Measurements from ENCODE around the gene PACRG. TPM values are rescaled to one million over a fixed set of nuclear protein-coding genes. Genes with fewer than 3 reads are reported as not detected.

PACRG gene
- polyA plus RNA-seq, 1 donor (not counting 4 experiments of a cell fraction or from before 2014, with no cell fraction given) = 0.31 TPM

DNA sequence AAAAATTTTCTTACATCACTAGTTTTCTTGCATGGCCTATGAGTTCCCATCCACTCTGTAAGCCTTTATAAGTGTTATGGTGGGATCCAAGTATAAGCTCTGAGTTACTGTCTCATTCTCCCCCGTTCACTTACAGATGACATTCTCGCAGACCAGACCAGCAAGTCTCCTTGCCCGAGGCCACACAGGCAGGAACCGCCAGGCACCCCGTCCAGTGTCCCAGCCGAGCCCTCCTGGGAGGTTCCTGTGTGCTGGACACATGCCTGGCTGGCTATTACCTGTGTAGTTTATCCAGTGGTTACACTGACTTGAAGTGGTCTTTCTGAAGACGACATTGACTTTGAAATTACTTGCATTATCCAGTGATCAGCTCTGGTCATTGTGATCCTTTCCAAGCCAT is 451.9 kb downstream of the PACRG start:
- no peak for TF ChIP-seq EZH2 (IDR thresholded peaks at IDR 0.05; ENCODE audit: low read length)
- no peaks in the 10 kb centered on the region for H3K4me1 ChIP-seq (ENCODE audit: control insufficient read depth, extremely low read depth, insufficient read depth, low read length)
- no peaks in the 10 kb centered on the region for H3K36me3 ChIP-seq (ENCODE audit: control insufficient read depth in 2 of 2, extremely low read depth in 1 of 2, insufficient read depth in 2 of 2, low read length in 2 of 2)
- H4K20me1 ChIP-seq (ENCODE audit: control insufficient read depth, extremely low read depth, insufficient read depth, low read length) = no peaks in the 10 kb centered on the region
- H3K4me2 ChIP-seq (ENCODE audit: control insufficient read depth, extremely low read depth, insufficient read depth, low read depth, low read length) = no peak overlapping the region
- H2AFZ ChIP-seq (ENCODE audit: control insufficient read depth, low read length) = no peak overlapping the region
- H3K4me3 ChIP-seq (ENCODE audit: control insufficient read depth in 2 of 3, extremely low read depth in 1 of 3, insufficient read depth in 2 of 3, low read depth in 1 of 3, low read length in 3 of 3) = no peak overlapping the region
- no peak overlapping the region for H3K9ac ChIP-seq (ENCODE audit: control insufficient read depth, extremely low read depth, insufficient read depth, low read length)
- peaks cover 3% of the 10 kb centered on the region for H3K27me3 ChIP-seq (ENCODE audit: control insufficient read depth, extremely low read depth, insufficient read depth, low read length)
- no peaks in the 10 kb centered on the region for H3K79me2 ChIP-seq (ENCODE audit: control insufficient read depth, insufficient read depth, low read length)
- DNase-seq (ENCODE audit: low read depth, low spot score) (no peak), FAIRE-seq (no peak)
- no peaks in the 10 kb centered on the region for H3K9me3 ChIP-seq (ENCODE audit: control insufficient read depth, low read depth, low read length)
- dilution Hi-C loops (cut with MboI; ENCODE audit: extremely low pct_ligation_motif_present, low sequenced_read_pairs) = no loop called here
- no peak overlapping the region for H3K27ac ChIP-seq (ENCODE audit: control insufficient read depth, insufficient read depth, low read length)
- no peaks in the 10 kb centered on the region for H3K9me1 ChIP-seq (ENCODE audit: control insufficient read depth, extremely low read depth, insufficient read depth, low read length)

DNA sequence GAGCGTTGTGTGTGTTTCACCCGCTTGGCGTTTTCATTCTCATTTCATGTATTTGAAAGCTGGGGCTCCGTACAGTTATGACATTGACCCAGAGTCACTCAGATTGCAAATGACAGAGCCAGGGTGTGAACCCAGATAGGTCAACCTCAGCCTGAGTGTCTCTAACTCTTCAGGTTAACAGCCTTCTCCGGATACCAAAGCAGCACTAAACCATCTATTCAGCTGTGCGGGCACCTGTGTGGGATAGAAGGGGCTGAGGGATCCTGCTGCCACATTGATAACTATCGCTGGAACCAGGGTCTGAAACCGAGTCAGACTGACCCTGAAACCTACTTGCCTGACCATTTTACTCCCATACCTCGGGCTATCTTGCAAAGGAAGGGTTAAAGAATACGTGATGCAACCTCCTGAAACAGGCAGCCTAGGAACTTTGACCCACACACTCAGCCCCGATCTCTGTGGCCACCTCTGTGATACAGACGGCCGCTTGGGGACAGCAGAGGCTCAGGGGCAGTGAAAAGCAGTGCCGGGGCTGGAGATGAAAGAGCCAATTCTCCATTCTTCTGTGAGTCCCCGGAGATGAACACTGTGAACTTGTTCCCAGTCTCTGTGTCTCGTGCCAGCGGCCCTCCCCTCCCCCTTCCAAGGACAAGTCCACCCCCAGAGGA is 453.2 kb downstream of the PACRG start:
- Histone ChIP-seq H3K79me2 (ENCODE audit: control insufficient read depth, insufficient read depth, low read length) (no peaks in the 10 kb centered on the region), H3K4me3 (ENCODE audit: control insufficient read depth in 2 of 3, extremely low read depth in 1 of 3, insufficient read depth in 2 of 3, low read depth in 1 of 3, low read length in 3 of 3) (peak overlapping the region in 1 of 3 experiments; percentile 25), H3K9ac (ENCODE audit: control insufficient read depth, extremely low read depth, insufficient read depth, low read length) (no peak overlapping the region), H3K4me2 (ENCODE audit: control insufficient read depth, extremely low read depth, insufficient read depth, low read depth, low read length) (peak overlapping the region; percentile 57), H3K9me3 (ENCODE audit: control insufficient read depth, low read depth, low read length) (no peaks in the 10 kb centered on the region), H3K4me1 (ENCODE audit: control insufficient read depth, extremely low read depth, insufficient read depth, low read length) (no peaks in the 10 kb centered on the region), H3K9me1 (ENCODE audit: control insufficient read depth, extremely low read depth, insufficient read depth, low read length) (no peaks in the 10 kb centered on the region), H3K36me3 (ENCODE audit: control insufficient read depth in 2 of 2, extremely low read depth in 1 of 2, insufficient read depth in 2 of 2, low read length in 2 of 2) (no peaks in the 10 kb centered on the region), H4K20me1 (ENCODE audit: control insufficient read depth, extremely low read depth, insufficient read depth, low read length) (no peaks in the 10 kb centered on the region), H3K27ac (ENCODE audit: control insufficient read depth, insufficient read depth, low read length) (no peak overlapping the region), H2AFZ (ENCODE audit: control insufficient read depth, low read length) (no peak overlapping the region), H3K27me3 (ENCODE audit: control insufficient read depth, extremely low read depth, insufficient read depth, low read length) (peaks cover 3% of the 10 kb centered on the region)
- TF ChIP-seq EZH2 (IDR thresholded peaks at IDR 0.05; ENCODE audit: low read length) = no peak
- TF ChIP-seq, protein P1, sequence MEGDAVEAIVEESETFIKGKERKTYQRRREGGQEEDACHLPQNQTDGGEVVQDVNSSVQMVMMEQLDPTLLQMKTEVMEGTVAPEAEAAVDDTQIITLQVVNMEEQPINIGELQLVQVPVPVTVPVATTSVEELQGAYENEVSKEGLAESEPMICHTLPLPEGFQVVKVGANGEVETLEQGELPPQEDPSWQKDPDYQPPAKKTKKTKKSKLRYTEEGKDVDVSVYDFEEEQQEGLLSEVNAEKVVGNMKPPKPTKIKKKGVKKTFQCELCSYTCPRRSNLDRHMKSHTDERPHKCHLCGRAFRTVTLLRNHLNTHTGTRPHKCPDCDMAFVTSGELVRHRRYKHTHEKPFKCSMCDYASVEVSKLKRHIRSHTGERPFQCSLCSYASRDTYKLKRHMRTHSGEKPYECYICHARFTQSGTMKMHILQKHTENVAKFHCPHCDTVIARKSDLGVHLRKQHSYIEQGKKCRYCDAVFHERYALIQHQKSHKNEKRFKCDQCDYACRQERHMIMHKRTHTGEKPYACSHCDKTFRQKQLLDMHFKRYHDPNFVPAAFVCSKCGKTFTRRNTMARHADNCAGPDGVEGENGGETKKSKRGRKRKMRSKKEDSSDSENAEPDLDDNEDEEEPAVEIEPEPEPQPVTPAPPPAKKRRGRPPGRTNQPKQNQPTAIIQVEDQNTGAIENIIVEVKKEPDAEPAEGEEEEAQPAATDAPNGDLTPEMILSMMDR (optimal IDR thresholded peaks at IDR 0.05 in 1 of 3, IDR thresholded peaks at IDR 0.05 in 1 of 3, conservative IDR thresholded peaks at IDR 0.05 in 1 of 3; ENCODE audit: extremely low read depth in 1 of 3, insufficient read depth in 2 of 3, low read length in 3 of 3) = peak; percentile 58 to 81 (median 73)
- DNase-seq (ENCODE audit: low read depth, low spot score) (no peak), FAIRE-seq (no peak)
- dilution Hi-C loops (cut with MboI; ENCODE audit: extremely low pct_ligation_motif_present, low sequenced_read_pairs) = no loop called here
